ENCODE data around the gene KCNIP4.

KCNIP4 gene

GRCh38 chr4:21013501-21013900 is 935.1 kb downstream of the KCNIP4 start:
- DNase-seq: no peak

DNA sequence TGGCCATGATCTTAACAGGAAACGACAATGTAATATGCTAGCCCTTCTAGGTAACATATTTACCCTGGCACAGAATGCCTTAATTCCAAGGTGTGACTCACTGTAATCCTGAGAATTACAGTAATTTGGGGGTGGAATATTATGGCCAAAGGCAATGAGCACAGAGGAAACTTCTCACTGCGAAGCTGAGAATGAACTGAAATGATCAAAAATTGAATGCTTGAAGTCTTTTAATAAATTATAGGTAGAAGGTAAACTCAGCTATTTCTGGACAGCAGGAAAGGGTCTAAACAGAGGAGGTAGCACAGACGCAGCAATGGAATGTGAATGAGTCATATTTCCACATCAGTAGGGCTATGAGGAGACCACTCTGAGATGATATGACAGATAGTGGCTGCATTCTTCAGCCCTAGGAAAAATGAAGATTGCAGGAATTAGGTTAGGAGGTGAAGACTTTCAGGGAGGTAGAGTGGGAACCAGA is 935.7 kb downstream of the KCNIP4 start:
- DNase-seq: no peak

DNA sequence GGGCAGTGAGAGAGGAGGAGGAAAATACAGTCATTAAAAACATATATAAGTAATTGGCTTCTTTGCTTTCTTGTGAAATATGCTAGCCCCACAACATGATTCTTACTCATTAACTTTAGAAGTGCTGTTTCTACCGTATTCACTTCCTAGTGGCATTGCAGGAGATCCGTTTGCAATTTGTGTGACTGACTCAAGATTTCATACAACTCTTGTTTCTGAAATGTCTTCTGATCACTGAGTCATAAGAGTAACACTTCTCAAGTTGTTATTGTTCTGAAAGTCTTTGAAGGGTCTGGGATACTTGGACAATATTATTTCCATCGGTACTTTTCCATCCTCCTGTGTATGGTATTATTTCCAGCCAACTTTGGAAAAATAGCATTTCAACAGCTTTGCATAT is 937.5 kb downstream of the KCNIP4 start:
- no peak for DNase-seq

GRCh38 chr4:21009956-21010355 is 938.6 kb downstream of the KCNIP4 start:
- DNase-seq: no peak

GRCh38 chr4:21005647-21006046 is 942.9 kb downstream of the KCNIP4 start:
- DNase-seq: no peak

DNA sequence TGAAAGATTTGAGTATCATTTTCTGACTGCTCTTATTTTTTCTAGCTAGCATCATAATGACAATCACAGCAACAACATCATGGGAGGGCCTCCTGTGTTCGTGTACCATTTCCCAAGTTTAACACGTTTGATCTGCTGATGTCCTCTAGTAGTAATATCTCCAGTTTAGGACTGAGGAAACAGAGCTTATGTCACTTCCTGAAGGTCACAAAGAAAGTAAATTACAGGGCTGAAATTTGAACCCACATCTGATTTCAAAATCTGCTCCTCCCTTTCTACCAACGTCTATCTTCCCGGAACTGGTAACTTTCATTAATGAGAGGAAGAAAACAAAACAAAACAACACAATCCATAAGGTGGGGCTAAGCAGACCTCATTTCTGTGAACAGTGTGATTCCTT is 945.6 kb downstream of the KCNIP4 start:
- no peak for DNase-seq

GRCh38 chr4:21002286-21002685 is 946.3 kb downstream of the KCNIP4 start:
- no peak for DNase-seq

DNA sequence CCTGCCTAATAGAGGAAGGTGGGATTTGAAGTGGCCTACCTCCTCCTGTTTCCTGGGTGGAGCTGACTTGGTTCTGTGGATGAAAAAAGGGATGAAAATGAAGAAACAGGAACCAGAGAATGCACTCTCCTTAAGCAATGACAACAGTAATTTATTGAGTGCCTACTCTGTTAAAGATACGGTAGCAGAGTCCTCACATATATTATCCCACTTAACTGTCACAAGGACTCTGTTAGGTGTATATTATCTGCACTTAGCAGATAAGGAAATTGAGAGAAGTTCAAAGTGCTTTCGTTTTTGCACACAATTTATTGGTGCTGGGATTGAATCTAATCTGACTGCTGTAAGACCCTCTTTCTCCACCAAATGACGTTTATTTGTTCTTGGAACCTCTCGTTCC is 947.1 kb downstream of the KCNIP4 start:
- no peak for DNase-seq

- DNase-seq: no peak
Observed at GRCh38 chr4:20997886-20998285, 950.7 kb downstream of the KCNIP4 start.

DNA sequence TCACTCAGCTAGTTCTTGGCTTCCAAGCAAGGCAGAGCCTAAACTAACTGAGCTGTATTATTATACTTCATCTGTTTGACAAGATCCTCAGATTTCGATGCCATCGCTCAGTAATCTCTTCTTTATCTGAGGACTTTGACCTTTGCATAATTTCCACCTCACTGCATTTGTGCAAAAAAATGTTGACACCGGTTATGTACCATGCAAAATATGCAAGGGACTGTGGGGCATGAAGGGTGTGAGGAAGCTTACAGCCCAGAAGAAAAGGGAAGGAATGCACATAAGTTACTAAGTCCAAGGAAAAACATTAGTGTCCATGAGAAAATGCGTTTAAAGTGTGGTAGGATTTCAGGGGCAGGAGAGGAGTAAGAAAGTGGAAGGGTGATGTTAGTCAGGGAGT is 953.0 kb downstream of the KCNIP4 start:
- no peak for DNase-seq

DNA sequence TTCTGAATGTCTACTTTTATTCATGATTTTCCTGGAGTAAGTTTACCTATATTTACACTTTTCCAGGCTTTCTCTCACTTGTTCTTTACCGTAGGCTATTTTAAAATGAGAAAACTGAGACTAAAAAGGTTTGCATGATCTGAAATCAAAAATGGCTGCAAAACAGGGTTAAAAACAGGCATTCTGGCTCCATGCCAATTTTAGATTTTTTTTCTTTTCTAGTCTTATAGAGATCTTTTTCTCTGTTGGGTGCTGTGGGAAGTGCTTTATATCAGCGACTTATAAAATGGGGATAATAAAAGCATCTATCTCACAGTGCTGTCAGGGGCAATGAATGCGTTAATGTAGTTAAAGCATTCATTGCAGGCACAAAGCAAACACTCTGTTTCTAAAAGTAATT is 953.6 kb downstream of the KCNIP4 start:
- DNase-seq: no peak

DNA sequence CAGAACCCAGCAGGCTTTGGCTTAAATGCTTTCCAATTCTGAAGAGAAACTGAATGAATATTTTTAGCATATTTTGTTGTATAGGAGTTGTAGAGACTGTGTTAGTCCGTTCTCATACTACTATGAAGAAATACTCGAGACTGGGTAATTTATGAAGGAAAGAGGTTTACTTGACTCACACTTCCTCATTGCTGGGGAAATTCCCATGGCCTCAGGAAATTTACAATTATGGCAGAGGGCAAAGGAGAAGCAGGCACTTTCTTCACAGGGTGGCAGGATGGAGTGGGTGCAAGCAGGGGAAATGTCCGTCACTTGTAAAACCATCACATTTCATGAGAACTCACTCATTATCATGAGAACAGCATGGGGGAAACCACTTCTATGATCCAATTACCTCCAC is 956.6 kb downstream of the KCNIP4 start:
- no peak for DNase-seq

DNA sequence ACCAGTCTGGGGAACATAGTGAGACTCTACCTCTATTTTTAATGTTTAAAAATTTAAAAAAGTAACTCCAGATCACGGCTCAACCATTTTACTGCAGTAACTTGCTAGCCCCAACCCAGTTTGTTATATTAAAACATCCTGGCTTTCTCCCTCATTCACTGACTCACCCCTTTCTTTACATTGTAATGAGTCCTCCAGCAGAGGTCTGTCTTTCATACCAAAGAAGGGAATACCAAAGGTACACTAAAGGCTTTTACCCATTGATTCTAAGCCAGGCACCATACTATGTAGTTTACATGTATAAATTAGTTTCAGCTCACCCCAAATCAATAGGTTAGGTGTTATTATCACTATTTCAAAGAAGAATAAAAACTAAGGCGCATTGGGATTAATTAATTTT is 961.4 kb downstream of the KCNIP4 start:
- DNase-seq: no peak

DNA sequence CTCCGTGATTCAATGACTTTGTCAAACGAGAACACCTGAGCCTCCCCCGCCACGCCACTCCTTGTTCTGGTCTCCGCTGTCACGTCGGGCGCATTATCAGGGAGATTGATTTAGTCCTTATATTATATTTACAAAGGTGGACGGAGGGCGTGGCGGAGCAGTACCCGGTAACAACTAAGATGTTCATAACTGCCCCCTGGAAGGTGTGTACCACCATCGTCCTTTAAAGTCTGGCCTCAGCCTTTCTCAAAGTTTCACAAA is 964.1 kb downstream of the KCNIP4 start:
- no peak for DNase-seq

GRCh38 chr4:20983763-20984575 is 964.6 kb downstream of the KCNIP4 start:
- DNase-seq: no peak

GRCh38 chr4:20982544-20982943 is 966.0 kb downstream of the KCNIP4 start:
- DNase-seq: no peak

DNA sequence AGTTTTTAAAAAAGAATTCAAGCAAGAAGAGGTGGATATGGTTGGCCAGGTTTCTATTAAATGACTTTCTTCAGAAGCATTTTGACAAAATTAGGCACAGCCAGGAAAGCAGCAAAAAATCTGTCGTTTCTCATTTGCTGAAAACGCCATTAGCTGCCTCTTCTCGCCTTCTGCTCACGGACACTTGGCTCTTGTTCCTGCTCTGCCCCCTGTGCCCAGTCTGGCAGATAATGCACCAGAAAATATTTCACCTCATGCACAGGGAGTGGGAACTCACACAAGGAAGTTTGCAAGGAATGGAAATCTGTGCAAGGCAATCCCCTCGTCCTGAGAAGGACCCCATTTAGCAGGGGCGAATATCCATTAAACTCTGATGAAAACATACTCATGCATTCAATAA is 988.3 kb downstream of the KCNIP4 start:
- peak; percentile 76 for DNase-seq

GRCh38 chr4:20954541-20954940 is 994.0 kb downstream of the KCNIP4 start:
- no peak for DNase-seq

- no peak for DNase-seq
Observed at GRCh38 chr4:20944961-20945360, 1003.6 kb downstream of the KCNIP4 start.

DNA sequence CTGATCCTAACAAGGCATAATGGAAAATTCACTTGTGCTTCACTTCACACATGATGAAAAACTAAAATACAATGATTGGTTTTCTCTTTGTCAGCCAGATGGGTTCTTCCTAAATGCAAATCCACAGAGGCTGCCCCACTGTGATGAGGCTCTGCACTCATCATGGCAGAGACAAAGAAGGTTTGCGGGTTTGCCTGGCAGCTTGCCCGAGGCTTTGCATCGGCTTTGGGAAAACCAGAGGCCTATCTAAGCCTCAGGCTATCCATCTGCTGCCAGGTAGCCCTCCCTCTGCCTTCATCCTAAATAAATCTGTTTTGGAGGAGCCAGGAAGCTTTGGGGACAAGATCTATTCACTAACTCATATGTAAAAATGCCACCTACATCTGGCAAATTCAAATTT is 1004.1 kb downstream of the KCNIP4 start:
- no peak for DNase-seq

- DNase-seq: no peak
Observed at GRCh38 chr4:20938204-20938603, 1010.4 kb downstream of the KCNIP4 start.

DNA sequence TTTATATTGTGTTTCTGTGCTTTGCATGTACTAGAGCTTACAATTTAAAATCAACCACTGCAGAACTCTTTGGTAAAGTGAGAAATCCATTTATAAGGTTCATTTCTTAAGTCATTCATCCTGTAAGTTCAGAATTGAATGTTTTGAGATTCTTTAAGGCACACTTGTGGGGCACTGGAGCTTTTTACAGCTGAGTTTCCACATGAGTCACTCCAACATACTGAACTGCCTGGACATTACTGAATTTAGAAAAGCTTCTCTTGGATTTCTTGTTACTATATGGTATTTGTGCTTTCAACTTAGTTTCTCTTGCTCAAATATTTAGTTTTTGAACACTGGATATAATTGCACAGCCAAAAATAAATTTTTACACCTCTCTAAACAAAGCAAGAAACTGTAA is 1022.0 kb downstream of the KCNIP4 start:
- no peak for DNase-seq

DNA sequence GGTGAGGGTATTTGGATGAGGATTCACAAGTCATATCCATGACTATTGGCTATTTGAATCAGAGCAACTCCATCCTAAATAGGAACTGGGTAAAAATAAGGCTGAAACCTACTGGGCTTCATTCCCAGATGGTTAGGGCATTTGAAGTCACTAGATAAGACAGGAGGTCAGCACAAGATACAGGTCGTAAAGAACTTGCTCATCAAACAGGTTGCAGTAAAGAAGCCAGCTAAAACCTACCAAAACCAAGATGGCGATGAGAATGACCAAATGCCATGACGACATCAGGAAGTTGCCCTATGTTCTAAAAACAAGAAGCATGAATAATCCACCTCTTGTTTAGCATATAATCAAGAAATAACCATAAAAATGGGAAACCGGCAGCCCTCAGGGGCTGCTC is 1023.4 kb downstream of the KCNIP4 start:
- no peak for DNase-seq

GRCh38 chr4:20922962-20923361 is 1025.6 kb downstream of the KCNIP4 start:
- DNase-seq: no peak

- DNase-seq: no peak
Observed at GRCh38 chr4:20916106-20916505, 1032.5 kb downstream of the KCNIP4 start.

DNA sequence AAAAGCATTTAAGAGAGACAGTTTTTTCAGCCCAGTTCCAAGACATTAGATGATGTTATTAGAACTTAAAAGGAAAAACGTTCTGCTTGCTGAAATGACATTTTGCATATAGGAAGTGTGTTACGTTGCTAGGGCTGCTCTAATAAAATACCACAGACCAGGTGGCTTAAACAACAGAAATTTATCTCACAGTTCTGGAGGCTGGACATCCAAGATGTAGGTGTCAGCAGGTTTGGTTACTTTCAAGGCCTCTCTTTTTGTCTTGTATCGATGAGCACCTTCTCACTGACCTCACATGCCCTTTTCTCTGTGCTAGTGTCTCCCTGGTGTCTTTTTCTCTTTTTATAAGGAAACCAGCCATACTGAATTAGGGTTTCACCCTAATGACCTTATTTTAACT is 1043.6 kb downstream of the KCNIP4 start:
- DNase-seq: no peak
